IMR-90 (cell line): ENCODE results near the gene SALL2. TPM values are rescaled to one million over a fixed set of nuclear protein-coding genes. Genes with fewer than 3 reads are reported as not detected.

Experiments
- ATAC-seq: fragments of 200-7000 bp; cut with Tn5 transposase; 2 replicates; pipeline ENCODE4 v1.9.1; 2020; ENCODE audit warnings: low read depth, mild to moderate bottlenecking, moderate library complexity
- BruUV-seq: library from RNA; stranded (reverse); fragments of 400-500 nt; replicated peaks from 2 replicates; lab custom pipeline; 2021; lab: Mats Ljungman, UMichigan
- CTCF ChIA-PET: fragments of 300-600 bp; formaldehyde crosslinking; extraction: SDS; loops from one replicate; lab custom pipeline; 2021; ENCODE audit warnings: antibody characterized with exemption; lab: Yijun Ruan, JAX
- POLR2A ChIA-PET: fragments of 300-600 bp; sonication (Branson Sonifier 250); formaldehyde crosslinking; loops from one replicate; lab custom pipeline; 2022; ENCODE audit warnings: antibody characterized with exemption; ENCODE audit not compliant: unreplicated experiment; lab: Charles Lee
- DNase-seq: peaks from one replicate; pipeline ENCODE4 v3.0.0; 2013
- H2AFZ ChIP-seq: replicated peaks from 2 replicates; pipeline ENCODE3; 2013; ENCODE audit warnings: low read length, mild to moderate bottlenecking; ENCODE audit not compliant: poor library complexity
- H2AK5ac ChIP-seq: 2 replicates; pipeline ENCODE4 v1.6.1; 2013; ENCODE audit warnings: low read depth, low read length, inconsistent platforms
- H2AK9ac ChIP-seq: replicated peaks from 2 replicates; pipeline ENCODE3; 2013; ENCODE audit warnings: mild to moderate bottlenecking, low read depth, low read length, moderate library complexity; ENCODE audit not compliant: poor library complexity
- H2BK120ac ChIP-seq: 2 replicates; pipeline ENCODE4 v1.6.1; 2013; ENCODE audit warnings: low read depth, low read length, inconsistent platforms
- H2BK15ac ChIP-seq: 3 replicates; pipeline ENCODE4 v1.6.1; 2013; ENCODE audit warnings: low read depth, low read length, inconsistent platforms
- H2BK20ac ChIP-seq: 2 replicates; pipeline ENCODE4 v1.6.1; 2013; ENCODE audit warnings: low read depth, mild to moderate bottlenecking, inconsistent platforms, low read length, moderate library complexity
- H2BK5ac ChIP-seq: 2 replicates; pipeline ENCODE4 v1.6.1; 2013; ENCODE audit warnings: mild to moderate bottlenecking, low read depth, low read length, inconsistent platforms; ENCODE audit not compliant: poor library complexity, severe bottlenecking
- H3K14ac ChIP-seq: replicated peaks from 2 replicates; pipeline ENCODE4 v1.6.1; 2013; ENCODE audit warnings: low read depth, low read length, inconsistent platforms
- H3K18ac ChIP-seq: 2 replicates; pipeline ENCODE4 v1.6.1; 2013; ENCODE audit warnings: low read depth, low read length, control low read depth
- H3K23ac ChIP-seq: 2 replicates; pipeline ENCODE4 v1.6.1; 2013; ENCODE audit warnings: low read depth, low read length, inconsistent platforms
- H3K27ac ChIP-seq: 2 replicates; pipeline ENCODE4 v1.5.1; 2013; ENCODE audit warnings: mild to moderate bottlenecking, control low read depth, low read length; ENCODE audit not compliant: insufficient read depth
- H3K27me3 ChIP-seq: 2 replicates; pipeline ENCODE4 v1.6.1; 2013; ENCODE audit warnings: low read length; ENCODE audit not compliant: control insufficient read depth, insufficient read depth
- H3K36me3 ChIP-seq: 2 replicates; pipeline ENCODE4 v1.6.1; 2013; ENCODE audit warnings: low read length, mixed read lengths; ENCODE audit not compliant: control insufficient read depth, insufficient read depth
- H3K4ac ChIP-seq: 2 replicates; pipeline ENCODE4 v1.6.1; 2013; ENCODE audit warnings: low read depth, low read length, inconsistent platforms
- H3K4me1 ChIP-seq: 2 replicates; pipeline ENCODE4 v1.6.1; 2013; ENCODE audit warnings: low read length, mixed read lengths; ENCODE audit not compliant: control insufficient read depth, insufficient read depth
- H3K4me2 ChIP-seq: 2 replicates; pipeline ENCODE4 v1.6.1; 2013; ENCODE audit warnings: low read depth, mild to moderate bottlenecking, control low read depth, low read length, moderate library complexity
- H3K4me3 ChIP-seq: 2 replicates; pipeline ENCODE4 v1.5.1; 2013; ENCODE audit warnings: low read depth, mild to moderate bottlenecking, control low read depth, low read length, moderate library complexity; ENCODE audit not compliant: insufficient read depth
- H3K56ac ChIP-seq: 2 replicates; pipeline ENCODE4 v1.6.1; 2013; ENCODE audit warnings: low read length, inconsistent platforms; ENCODE audit not compliant: insufficient read depth; ENCODE audit errors: extremely low read depth
- H3K79me1 ChIP-seq, 2 experiments: 2 replicates each; pipeline ENCODE4 v1.6.1; 2013; ENCODE audit warnings: low read length in 2 of 2, inconsistent platforms in 1 of 2, low read depth in 1 of 2
- H3K9ac ChIP-seq: 2 replicates; pipeline ENCODE4 v1.6.1; 2013; ENCODE audit warnings: low read depth, low read length, control low read depth
- H3K9me1 ChIP-seq: 2 replicates; pipeline ENCODE4 v1.6.1; 2013; ENCODE audit warnings: low read length, inconsistent platforms; ENCODE audit not compliant: insufficient read depth
- H3K9me3 ChIP-seq: 2 replicates; pipeline ENCODE4 v1.6.1; 2013; ENCODE audit warnings: low read length; ENCODE audit not compliant: control insufficient read depth, insufficient read depth
- H4K20me1 ChIP-seq: 2 replicates; pipeline ENCODE4 v1.6.1; 2013; ENCODE audit warnings: low read length, inconsistent platforms; ENCODE audit not compliant: insufficient read depth
- H4K5ac ChIP-seq: 2 replicates; pipeline ENCODE4 v1.6.1; 2013; ENCODE audit warnings: mild to moderate bottlenecking, low read depth, low read length, control low read depth
- H4K8ac ChIP-seq, 2 experiments: 2 replicates each; pipeline ENCODE4 v1.6.1; 2013; ENCODE audit warnings: low read depth in 2 of 2, low read length in 2 of 2, control low read depth in 1 of 2, inconsistent platforms in 1 of 2
- H4K91ac ChIP-seq: 2 replicates; pipeline ENCODE4 v1.6.1; 2013; ENCODE audit warnings: low read depth, low read length, inconsistent platforms; ENCODE audit not compliant: insufficient read depth
- BHLHE40 ChIP-seq: fragments of 150-350 bp; IDR thresholded peaks from 2 replicates; pipeline ENCODE4 v1.6.1; 2016; ENCODE audit warnings: mild to moderate bottlenecking, low read depth, low read length
- CEBPB ChIP-seq: IDR thresholded peaks from 2 replicates; pipeline ENCODE4 v1.6.1; 2012; ENCODE audit warnings: low read depth, low read length, improper control_type of control experiment
- CHD1 ChIP-seq: IDR thresholded peaks from 2 replicates; pipeline ENCODE4 v1.6.1; 2012; ENCODE audit warnings: low read depth, low read length, improper control_type of control experiment
- FOS ChIP-seq: fragments of 150-350 bp; IDR thresholded peaks from 2 replicates; pipeline ENCODE4 v1.6.1; 2016; ENCODE audit warnings: low read depth, low read length
- MAFK ChIP-seq: IDR thresholded peaks from 2 replicates; pipeline ENCODE4 v1.6.1; 2012; ENCODE audit warnings: low read depth, low read length, improper control_type of control experiment
- MAZ ChIP-seq: IDR thresholded peaks from 2 replicates; pipeline ENCODE4 v1.6.1; 2012; ENCODE audit warnings: low read depth, mild to moderate bottlenecking, low read length, improper control_type of control experiment, moderate library complexity, borderline replicate concordance
- MXI1 ChIP-seq: IDR thresholded peaks from 2 replicates; pipeline ENCODE4 v1.6.1; 2012; ENCODE audit warnings: low read depth, mild to moderate bottlenecking, low read length, moderate library complexity, borderline replicate concordance
- NFE2L2 ChIP-seq: fragments of 150-350 bp; IDR thresholded peaks from 2 replicates; pipeline ENCODE4 v1.6.1; 2016; ENCODE audit warnings: low read depth, mild to moderate bottlenecking, low read length
- RAD21 ChIP-seq: IDR thresholded peaks from 2 replicates; pipeline ENCODE4 v1.6.1; 2012; ENCODE audit warnings: low read length, improper control_type of control experiment
- RFX5 ChIP-seq: IDR thresholded peaks from 2 replicates; pipeline ENCODE4 v1.8.0; 2012; ENCODE audit warnings: low read depth, mild to moderate bottlenecking, low read length, moderate library complexity
- SMC3 ChIP-seq: fragments of 150-350 bp; IDR thresholded peaks from 2 replicates; pipeline ENCODE4 v1.6.1; 2016; ENCODE audit warnings: low read depth, mild to moderate bottlenecking, antibody characterized with exemption, low read length, moderate library complexity
- WGBS, 2 experiments: methylation state at CpG; one replicate each; pipeline versions ENCODE4 v1.1.5 to v1.1.7; 2013; ENCODE audit warnings: missing lambda C conversion rate in 2 of 2; ENCODE audit not compliant: insufficient read length in 1 of 2; ENCODE audit errors: extremely low coverage in 2 of 2; 5-methylcytosine and 5-hydroxymethylcytosine counted together
- dilution Hi-C: fragments of 300-500 bp; cut with HindIII; formaldehyde crosslinking; loops from one replicate; pipeline ENCODE4 v1.14.3; 2018; ENCODE audit warnings: low sequenced_read_pairs; ENCODE audit not compliant: unreplicated experiment
- in situ Hi-C: fragments of 300-500 bp; cut with MboI; formaldehyde crosslinking; loops from 3 replicates; pipeline ENCODE4 v1.14.3; 2019; ENCODE audit warnings: low sequenced_read_pairs, inconsistent platforms, mixed read lengths
- intact Hi-C: fragments of 100-400 bp; cut with micrococcal nuclease; formaldehyde crosslinking; loops from 2 replicates; pipeline ENCODE4 v1.10.0; 2022
- polyA plus RNA-seq, 3 experiments: library from polyadenylated mRNA; depleted of rRNA; stranded (reverse); fragments of >200 nt; gene quantifications; 2 replicates each; pipeline ENCODE4 v1.2.3, GENCODE V29; 2012; ENCODE audit warnings: low replicate concordance in 1 of 3
- total RNA-seq: library from RNA; depleted of rRNA; stranded (reverse); fragments of >200 nt; gene quantifications from 2 replicates; pipeline ENCODE4 v1.2.3, GENCODE V29; 2012
- TF ChIP-seq, protein P1 (sequence below): fragments of 150-350 bp; IDR thresholded peaks from 2 replicates; pipeline ENCODE4 v1.6.1; 2017; ENCODE audit warnings: mild to moderate bottlenecking, antibody characterized with exemption, low read length, low read depth
- TF ChIP-seq, protein P2 (sequence below): conservative IDR thresholded peaks from 2 replicates; pipeline ENCODE4 v1.5.1; 2012; ENCODE audit warnings: mild to moderate bottlenecking, low read depth, low read length, improper control_type of control experiment

SALL2 gene
- total and polyA plus RNA-seq, 2 of the 4 experiments (the other 2 are of a cell fraction): 2.9 to 10.1 TPM

DNA sequence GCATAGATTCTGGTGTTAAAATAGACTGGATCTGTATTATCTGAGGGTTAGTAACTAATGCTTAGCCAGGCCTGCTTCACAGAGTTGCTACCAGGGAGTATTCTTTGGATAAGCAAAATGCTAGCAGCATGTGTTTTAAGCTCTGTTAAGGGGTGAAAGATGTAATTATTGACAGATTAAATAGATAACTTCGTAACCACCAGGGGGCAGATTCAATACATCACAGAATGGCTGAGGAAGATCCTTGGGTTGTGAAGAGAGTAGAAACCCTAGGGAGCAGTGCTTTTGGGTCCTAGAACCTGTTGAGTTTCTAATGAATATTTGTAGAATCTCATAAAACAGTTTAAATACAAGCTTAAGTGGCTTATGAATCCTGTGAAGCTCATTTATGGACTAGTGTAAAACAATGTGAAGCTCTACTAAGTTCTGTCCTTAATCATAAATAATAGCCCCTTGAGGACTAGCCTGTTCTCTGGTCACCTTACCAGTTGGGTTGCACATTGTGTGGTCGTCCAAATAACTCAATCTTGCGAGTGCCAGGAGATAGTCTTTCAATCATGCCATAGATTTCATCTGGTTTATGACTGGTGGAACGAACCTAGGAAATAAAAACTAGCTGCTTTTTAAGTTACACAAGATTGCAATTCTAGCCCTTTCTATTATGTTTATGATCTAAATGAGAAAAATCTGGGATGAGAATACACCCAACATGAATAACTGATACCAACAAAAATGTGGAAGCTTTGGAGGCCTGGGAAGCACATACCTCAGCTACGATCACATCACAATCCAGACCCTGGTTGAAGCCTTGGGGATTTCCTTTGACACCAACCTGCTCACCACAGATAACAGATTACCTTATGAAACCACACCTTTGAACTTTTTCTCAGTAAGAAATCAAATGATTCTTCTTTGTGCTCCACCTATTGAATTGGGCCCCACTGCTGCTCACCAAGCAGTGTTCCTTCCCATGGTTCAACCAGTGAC is 27.3 kb downstream of the SALL2 start:
- H3K4me3 ChIP-seq: no peak overlapping the region
- H3K4me1 ChIP-seq: peaks cover 6% of the 10 kb centered on the region
- peaks cover 9% of the 10 kb centered on the region for H3K9me1 ChIP-seq
- H4K91ac ChIP-seq: no peak overlapping the region
- peaks cover 52% of the 10 kb centered on the region for H3K36me3 ChIP-seq
- H2AFZ ChIP-seq: no peak overlapping the region
- H3K4ac ChIP-seq: no peak overlapping the region
- peaks cover 14 to 19% of the 10 kb centered on the region in 2 experiments for H3K79me1 ChIP-seq
- no peaks in the 10 kb centered on the region for H4K20me1 ChIP-seq
- no peak overlapping the region for H3K14ac ChIP-seq
- BruUV-seq: no TSS peak
- DNase-seq (peak; percentile 73), ATAC-seq (peak; percentile 41; the same call in 1 of the 2 replicates)
- H4K5ac ChIP-seq: no peak overlapping the region
- H2BK20ac ChIP-seq: no peak overlapping the region
- peak overlapping the region; percentile 33; the same call in 1 of the 2 replicates for H3K27ac ChIP-seq
- H3K4me2 ChIP-seq: no peak overlapping the region
- intact Hi-C loops (loop anchor here (1.0 kb wide), 1 partner anchor 58 kb away; no protein-coding TSS in a partner anchor), in situ Hi-C loops (loop anchor here (5.0 kb wide), 1 partner anchor 53 kb away; no protein-coding TSS in a partner anchor), dilution Hi-C loops (no loop called here)
- H2BK15ac ChIP-seq: no peak overlapping the region
- H2BK120ac ChIP-seq: no peak overlapping the region
- H4K8ac ChIP-seq: no peak overlapping the region
- H2BK5ac ChIP-seq: no peak overlapping the region
- H3K9me3 ChIP-seq: no peaks in the 10 kb centered on the region
- no peaks in the 10 kb centered on the region for H3K27me3 ChIP-seq
- no peak overlapping the region for H2AK9ac ChIP-seq
- WGBS, 2 experiments: no CpG with 5 or more reads among the region's 5 CpGs
- no peak overlapping the region for H3K23ac ChIP-seq
- H3K18ac ChIP-seq: no peak overlapping the region
- POLR2A ChIA-PET: interaction anchor here (0.7 kb wide), 1 partner anchor 56 kb away, joined by 3 read pairs; no protein-coding TSS in a partner anchor
- no peak overlapping the region for H3K56ac ChIP-seq
- no peak overlapping the region for H2AK5ac ChIP-seq
- CTCF ChIA-PET: interaction anchor here (0.6 to 1.7 kb wide), 11 partner anchors 11 to 224 kb away, joined by 3 to 10 read pairs (median 3); partner anchors contain the start of genes CHD8, METTL3, RAB2B and SALL2
- no peak overlapping the region for H3K9ac ChIP-seq
- TF ChIP-seq SMC3: peak; percentile 60
- no peak for TF ChIP-seq CHD1
- no peak for TF ChIP-seq RFX5
- peak; percentile 46 for TF ChIP-seq RAD21
- TF ChIP-seq, protein P1, sequence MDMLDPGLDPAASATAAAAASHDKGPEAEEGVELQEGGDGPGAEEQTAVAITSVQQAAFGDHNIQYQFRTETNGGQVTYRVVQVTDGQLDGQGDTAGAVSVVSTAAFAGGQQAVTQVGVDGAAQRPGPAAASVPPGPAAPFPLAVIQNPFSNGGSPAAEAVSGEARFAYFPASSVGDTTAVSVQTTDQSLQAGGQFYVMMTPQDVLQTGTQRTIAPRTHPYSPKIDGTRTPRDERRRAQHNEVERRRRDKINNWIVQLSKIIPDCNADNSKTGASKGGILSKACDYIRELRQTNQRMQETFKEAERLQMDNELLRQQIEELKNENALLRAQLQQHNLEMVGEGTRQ: no peak
- TF ChIP-seq BHLHE40: no peak
- no peak for TF ChIP-seq MAZ
- no peak for TF ChIP-seq FOS
- no peak for TF ChIP-seq MXI1
- TF ChIP-seq, protein P2, sequence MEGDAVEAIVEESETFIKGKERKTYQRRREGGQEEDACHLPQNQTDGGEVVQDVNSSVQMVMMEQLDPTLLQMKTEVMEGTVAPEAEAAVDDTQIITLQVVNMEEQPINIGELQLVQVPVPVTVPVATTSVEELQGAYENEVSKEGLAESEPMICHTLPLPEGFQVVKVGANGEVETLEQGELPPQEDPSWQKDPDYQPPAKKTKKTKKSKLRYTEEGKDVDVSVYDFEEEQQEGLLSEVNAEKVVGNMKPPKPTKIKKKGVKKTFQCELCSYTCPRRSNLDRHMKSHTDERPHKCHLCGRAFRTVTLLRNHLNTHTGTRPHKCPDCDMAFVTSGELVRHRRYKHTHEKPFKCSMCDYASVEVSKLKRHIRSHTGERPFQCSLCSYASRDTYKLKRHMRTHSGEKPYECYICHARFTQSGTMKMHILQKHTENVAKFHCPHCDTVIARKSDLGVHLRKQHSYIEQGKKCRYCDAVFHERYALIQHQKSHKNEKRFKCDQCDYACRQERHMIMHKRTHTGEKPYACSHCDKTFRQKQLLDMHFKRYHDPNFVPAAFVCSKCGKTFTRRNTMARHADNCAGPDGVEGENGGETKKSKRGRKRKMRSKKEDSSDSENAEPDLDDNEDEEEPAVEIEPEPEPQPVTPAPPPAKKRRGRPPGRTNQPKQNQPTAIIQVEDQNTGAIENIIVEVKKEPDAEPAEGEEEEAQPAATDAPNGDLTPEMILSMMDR: peak; percentile 49
- no peak for TF ChIP-seq CEBPB
- no peak for TF ChIP-seq NFE2L2
- TF ChIP-seq MAFK: no peak
